Activated T-helper 2 cell treated with anti-CD3 and anti-CD28 coated beads, Interferon-gamma antibody, Interleukin-2, Interleukin-4, amounts not matched to agents 10 μg/mL and 5 μg/mL and 100 μg/mL, durations not matched to agents 14 hours and 24 hours and 36 hours (primary cell): ENCODE measurements around the gene MUC22. TPM values are rescaled to one million over a fixed set of nuclear protein-coding genes. Genes with fewer than 3 reads are reported as not detected.
"Not testable (repeated sequence)": the region's sequence is repeated elsewhere in the genome, so short reads cannot be mapped to it uniquely, and the experiment has no call there.

ENCODE experiments used
- DNase-seq: peaks from one replicate; pipeline ENCODE4 v3.0.0; 2021; ENCODE audit warnings: low spot score
- H3K27ac Mint-ChIP-seq: one replicate; pipeline ENCODE4 v1.8.0; 2021; ENCODE audit warnings: mixed read lengths
- H3K27me3 Mint-ChIP-seq: one replicate; pipeline ENCODE4 v1.8.0; 2021; ENCODE audit warnings: low read depth, mixed read lengths
- H3K36me3 Mint-ChIP-seq: one replicate; pipeline ENCODE4 v1.8.0; 2021; ENCODE audit warnings: low read depth, mixed read lengths
- H3K4me1 Mint-ChIP-seq: one replicate; pipeline ENCODE4 v1.8.0; 2021; ENCODE audit warnings: low read depth, mixed read lengths
- H3K4me3 Mint-ChIP-seq: one replicate; pipeline ENCODE4 v1.8.0; 2021; ENCODE audit warnings: low read depth, mild to moderate bottlenecking, moderate library complexity, mixed read lengths
- H3K9me3 Mint-ChIP-seq: one replicate; pipeline ENCODE4 v1.8.0; 2021; ENCODE audit warnings: mixed read lengths
- intact Hi-C: fragments of 100-400 bp; cut with micrococcal nuclease; formaldehyde crosslinking; loops from one replicate; pipeline ENCODE4 v1.15.1; 2023
- total RNA-seq: library from RNA; stranded (reverse); gene quantifications from 2 replicates; pipeline ENCODE4 v1.2.3, GENCODE V29; 2022

The MUC22 gene
- total RNA-seq, 1 donor from 2014 or later = not detected

- intact Hi-C loops = no loop called here
Observed at GRCh38 chr6:31004794-31005193, 5.5 kb upstream of the MUC22 start.

GRCh38 chr6:31005249-31006020 lies 4.8 kb upstream of the MUC22 start:
- peaks cover 5% of the 10 kb centered on the region for H3K4me1 Mint-ChIP-seq
- H3K4me3 Mint-ChIP-seq = no peak overlapping the region
- H3K27ac Mint-ChIP-seq = no peak overlapping the region
- no peaks in the 10 kb centered on the region for H3K9me3 Mint-ChIP-seq
- H3K27me3 Mint-ChIP-seq = peaks cover 7% of the 10 kb centered on the region
- H3K36me3 Mint-ChIP-seq = no peaks in the 10 kb centered on the region
- DNase-seq = no peak
- intact Hi-C loops = no loop called here

More at GRCh38 chr6:31004794-31005193, 5.5 kb upstream of the MUC22 start:
- H3K4me3 Mint-ChIP-seq = no peak overlapping the region
- no peaks in the 10 kb centered on the region for H3K9me3 Mint-ChIP-seq
- no peak overlapping the region for H3K27ac Mint-ChIP-seq
- H3K4me1 Mint-ChIP-seq = peaks cover 5% of the 10 kb centered on the region
- peaks cover 7% of the 10 kb centered on the region for H3K27me3 Mint-ChIP-seq
- no peak for DNase-seq
- no peaks in the 10 kb centered on the region for H3K36me3 Mint-ChIP-seq

GRCh38 chr6:31007694-31008093 lies 2.6 kb upstream of the MUC22 start:
- H3K4me3 Mint-ChIP-seq = no peak overlapping the region
- H3K36me3 Mint-ChIP-seq = no peaks in the 10 kb centered on the region
- no peaks in the 10 kb centered on the region for H3K9me3 Mint-ChIP-seq
- H3K27ac Mint-ChIP-seq = no peak overlapping the region
- peaks cover 7% of the 10 kb centered on the region for H3K27me3 Mint-ChIP-seq
- intact Hi-C loops = no loop called here
- no peak for DNase-seq
- peaks cover 4% of the 10 kb centered on the region for H3K4me1 Mint-ChIP-seq

- H3K9me3 Mint-ChIP-seq = no peaks in the 10 kb centered on the region
- H3K27ac Mint-ChIP-seq = no peak overlapping the region
- peaks cover 7% of the 10 kb centered on the region for H3K27me3 Mint-ChIP-seq
- DNase-seq = no peak
- H3K4me3 Mint-ChIP-seq = no peak overlapping the region
- peaks cover 2% of the 10 kb centered on the region for H3K4me1 Mint-ChIP-seq
- no peaks in the 10 kb centered on the region for H3K36me3 Mint-ChIP-seq
- intact Hi-C loops = no loop called here
Observed at GRCh38 chr6:31008165-31008564, 2.1 kb upstream of the MUC22 start.

- Mint-ChIP-seq H3K27me3 (peaks cover 11% of the 10 kb centered on the region), H3K27ac (no peak overlapping the region), H3K4me3 (no peak overlapping the region), H3K36me3 (no peaks in the 10 kb centered on the region), H3K4me1 (peaks cover 2% of the 10 kb centered on the region), H3K9me3 (no peaks in the 10 kb centered on the region)
- intact Hi-C loops = no loop called here
- no peak for DNase-seq
Observed at GRCh38 chr6:31009731-31010130, 543 bp upstream of the MUC22 start.

GRCh38 chr6:31011153-31011552 lies 879 bp downstream of the MUC22 start:
- Mint-ChIP-seq H3K27me3 (peaks cover 9% of the 10 kb centered on the region), H3K9me3 (no peaks in the 10 kb centered on the region), H3K36me3 (no peaks in the 10 kb centered on the region), H3K4me3 (no peak overlapping the region), H3K27ac (no peak overlapping the region), H3K4me1 (peaks cover 2% of the 10 kb centered on the region)
- DNase-seq = no peak
- intact Hi-C loops = no loop called here

- Mint-ChIP-seq H3K36me3 (no peaks in the 10 kb centered on the region), H3K27me3 (peaks cover 10% of the 10 kb centered on the region)
Observed at GRCh38 chr6:31016659-31017299, 6.5 kb downstream of the MUC22 start.

GRCh38 chr6:31017436-31017835 lies 7.2 kb downstream of the MUC22 start:
- H3K36me3 Mint-ChIP-seq, intact Hi-C loops: not testable (repeated sequence)

More at GRCh38 chr6:31016659-31017299, 6.5 kb downstream of the MUC22 start:
- Mint-ChIP-seq H3K4me1 (no peaks in the 10 kb centered on the region), H3K4me3 (no peak overlapping the region), H3K27ac (no peak overlapping the region), H3K9me3 (no peaks in the 10 kb centered on the region)
- no peak for DNase-seq
- intact Hi-C loops = no loop called here

GRCh38 chr6:31020057-31020456 lies 9.8 kb downstream of the MUC22 start:
- no peaks in the 10 kb centered on the region for H3K36me3 Mint-ChIP-seq
- H3K27ac Mint-ChIP-seq = no peak overlapping the region
- peaks cover 17% of the 10 kb centered on the region for H3K27me3 Mint-ChIP-seq
- no peak for DNase-seq
- H3K9me3 Mint-ChIP-seq = no peaks in the 10 kb centered on the region
- H3K4me1 Mint-ChIP-seq = no peaks in the 10 kb centered on the region
- intact Hi-C loops = no loop called here
- no peak overlapping the region for H3K4me3 Mint-ChIP-seq

More at GRCh38 chr6:31017436-31017835, 7.2 kb downstream of the MUC22 start:
- not testable (repeated sequence) for DNase-seq, H3K27ac Mint-ChIP-seq, H3K4me3 Mint-ChIP-seq, H3K4me1 Mint-ChIP-seq, H3K9me3 Mint-ChIP-seq
- peaks cover 12% of the 10 kb centered on the region for H3K27me3 Mint-ChIP-seq

- H3K27me3 Mint-ChIP-seq = peaks cover 17% of the 10 kb centered on the region
- DNase-seq, H3K4me3 Mint-ChIP-seq, H3K27ac Mint-ChIP-seq, H3K36me3 Mint-ChIP-seq, intact Hi-C loops, H3K9me3 Mint-ChIP-seq, H3K4me1 Mint-ChIP-seq: not testable (repeated sequence)
Observed at GRCh38 chr6:31020631-31021255, 10.5 kb downstream of the MUC22 start.

- H3K4me3 Mint-ChIP-seq, intact Hi-C loops, H3K4me1 Mint-ChIP-seq, H3K36me3 Mint-ChIP-seq, DNase-seq, H3K27ac Mint-ChIP-seq, H3K9me3 Mint-ChIP-seq: not testable (repeated sequence)
- H3K27me3 Mint-ChIP-seq = peaks cover 17% of the 10 kb centered on the region
Observed at GRCh38 chr6:31021705-31022531, 11.6 kb downstream of the MUC22 start.

- no peak for DNase-seq
- no peak overlapping the region for H3K4me3 Mint-ChIP-seq
- no peaks in the 10 kb centered on the region for H3K9me3 Mint-ChIP-seq
- no peaks in the 10 kb centered on the region for H3K36me3 Mint-ChIP-seq
- intact Hi-C loops = no loop called here
- no peaks in the 10 kb centered on the region for H3K4me1 Mint-ChIP-seq
- no peak overlapping the region for H3K27ac Mint-ChIP-seq
- peaks cover 11% of the 10 kb centered on the region for H3K27me3 Mint-ChIP-seq
Observed at GRCh38 chr6:31025595-31025994, 15.3 kb downstream of the MUC22 start.
